CD4-positive, alpha-beta T cell treated with Interleukin-1 beta for 1 hour (primary cell): Measurements from ENCODE around the gene FAM153A.
"Not testable (repeated sequence)": the region's sequence is repeated elsewhere in the genome, so short reads cannot be mapped to it uniquely, and the experiment has no call there.

Source experiments
- DNase-seq, 2 donors: peaks; one replicate each; pipeline ENCODE4 v3.0.0-alpha.2; 2020 to 2022

FAM153A gene

GRCh38 chr5:177782792-177783633 is at the start of gene FAM153A:
TSS of gene FAM153A (minus strand) at chr5:177782899.
- DNase-seq = peak in 1 of 2 donors; percentile 15

- DNase-seq = not testable (repeated sequence)
Measured at GRCh38 chr5:177832287-177832686, 49.6 kb upstream of the FAM153A start.

GRCh38 chr5:177826073-177826472 is 43.4 kb upstream of the FAM153A start:
- peak; percentile 52 to 66 for DNase-seq

GRCh38 chr5:177824776-177825175 is 42.1 kb upstream of the FAM153A start:
- DNase-seq = not testable (repeated sequence)

- DNase-seq = not testable (repeated sequence)
Measured at GRCh38 chr5:177822489-177822888, 39.8 kb upstream of the FAM153A start.

GRCh38 chr5:177819664-177820063 is 37.0 kb upstream of the FAM153A start:
- not testable (repeated sequence) for DNase-seq

- DNase-seq = peak; percentile 8 to 30
Measured at GRCh38 chr5:177812814-177813425, 30.2 kb upstream of the FAM153A start.

- peak; percentile 42 to 64 for DNase-seq
Measured at GRCh38 chr5:177812160-177812743, 29.6 kb upstream of the FAM153A start.

- DNase-seq = peak; percentile 26 to 33
Measured at GRCh38 chr5:177809209-177809913, 26.7 kb upstream of the FAM153A start.

- DNase-seq = not testable (repeated sequence)
Measured at GRCh38 chr5:177808420-177808819, 25.7 kb upstream of the FAM153A start.

- DNase-seq = not testable (repeated sequence)
Measured at GRCh38 chr5:177807265-177807664, 24.6 kb upstream of the FAM153A start.

GRCh38 chr5:177801427-177801826 is 18.7 kb upstream of the FAM153A start:
- not testable (repeated sequence) for DNase-seq

- DNase-seq = peak; percentile 25 to 29
Measured at GRCh38 chr5:177798237-177798840, 15.6 kb upstream of the FAM153A start.

GRCh38 chr5:177793272-177793671 is 10.6 kb upstream of the FAM153A start:
- not testable (repeated sequence) for DNase-seq

GRCh38 chr5:177791649-177792048 is 8.9 kb upstream of the FAM153A start:
- not testable (repeated sequence) for DNase-seq

- not testable (repeated sequence) for DNase-seq
Measured at GRCh38 chr5:177782169-177782568, 530 bp downstream of the FAM153A start.

- DNase-seq = not testable (repeated sequence)
Measured at GRCh38 chr5:177771206-177771605, 11.5 kb downstream of the FAM153A start.

- DNase-seq = not testable (repeated sequence)
Measured at GRCh38 chr5:177770646-177771045, 12.1 kb downstream of the FAM153A start.

- not testable (repeated sequence) for DNase-seq
Measured at GRCh38 chr5:177763737-177764508, 18.8 kb downstream of the FAM153A start.

- DNase-seq = not testable (repeated sequence)
Measured at GRCh38 chr5:177760954-177761353, 21.7 kb downstream of the FAM153A start.

GRCh38 chr5:177747354-177747753 is 35.3 kb downstream of the FAM153A start:
- not testable (repeated sequence) for DNase-seq

GRCh38 chr5:177724858-177725257 is 57.8 kb downstream of the FAM153A start:
- DNase-seq = not testable (repeated sequence)
